DMS53 treated with DMSO at 0.1 percent for 48 hours (cell line): Measurements from ENCODE around the gene RUNX1.

ENCODE experiments used
- DNase-seq: peaks from one replicate; lab custom pipeline; 2025; ENCODE audit not compliant: unreplicated experiment; lab: John Stamatoyannopoulos, UW

Gene RUNX1

DNA sequence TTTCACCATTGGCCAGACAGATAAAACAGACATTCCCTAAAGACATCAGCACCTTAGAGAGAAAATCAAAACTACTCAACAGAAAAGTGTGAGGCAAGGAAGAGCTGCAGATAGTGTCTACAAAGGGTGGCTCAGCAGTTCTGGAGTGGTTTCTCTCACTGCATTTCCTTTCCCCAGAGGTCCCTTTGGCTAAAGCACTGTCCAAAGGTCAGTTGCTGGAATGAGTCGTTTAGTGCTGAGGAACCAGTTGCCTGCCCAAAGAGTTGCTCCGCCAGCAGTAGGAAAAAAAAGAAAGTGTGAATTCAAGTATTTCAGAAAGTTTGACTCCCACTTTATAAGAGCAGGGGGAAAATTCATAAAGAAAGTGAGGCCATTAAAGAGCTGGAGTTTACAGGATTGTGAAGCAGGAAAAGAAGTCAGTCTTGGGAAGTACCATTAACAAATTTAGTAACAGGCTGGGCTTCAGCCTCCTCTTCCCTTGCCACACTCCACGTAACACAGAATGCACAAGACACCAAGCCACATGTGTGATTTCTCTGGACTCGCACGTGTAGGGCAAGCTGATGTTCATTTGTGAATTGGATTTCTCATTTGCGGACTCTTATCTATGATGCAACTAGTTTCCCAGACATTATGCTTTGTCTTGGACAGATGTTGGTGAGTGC lies 122.2 kb downstream of the RUNX1 start:
- DNase-seq: peak; percentile 3

DNA sequence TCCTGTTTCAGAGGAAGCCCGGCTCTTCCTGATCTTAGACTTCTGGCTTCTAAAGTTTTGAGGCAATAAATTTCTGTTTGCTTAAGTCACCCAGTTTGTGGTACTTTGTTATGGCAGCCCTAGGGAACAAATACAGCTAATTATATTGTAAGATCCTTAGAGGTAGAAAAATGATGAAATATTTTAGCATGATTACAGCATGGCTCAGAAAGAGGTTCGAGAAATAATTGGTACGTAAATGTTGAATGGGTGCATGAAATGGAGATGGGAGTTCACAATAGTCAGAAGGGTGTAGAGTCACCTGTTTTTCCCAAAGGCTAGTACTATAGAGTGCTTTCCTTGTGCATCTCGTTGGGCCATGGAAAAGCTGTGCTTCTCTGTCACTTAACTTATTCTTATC lies 123.5 kb downstream of the RUNX1 start:
- DNase-seq: no peak

DNA sequence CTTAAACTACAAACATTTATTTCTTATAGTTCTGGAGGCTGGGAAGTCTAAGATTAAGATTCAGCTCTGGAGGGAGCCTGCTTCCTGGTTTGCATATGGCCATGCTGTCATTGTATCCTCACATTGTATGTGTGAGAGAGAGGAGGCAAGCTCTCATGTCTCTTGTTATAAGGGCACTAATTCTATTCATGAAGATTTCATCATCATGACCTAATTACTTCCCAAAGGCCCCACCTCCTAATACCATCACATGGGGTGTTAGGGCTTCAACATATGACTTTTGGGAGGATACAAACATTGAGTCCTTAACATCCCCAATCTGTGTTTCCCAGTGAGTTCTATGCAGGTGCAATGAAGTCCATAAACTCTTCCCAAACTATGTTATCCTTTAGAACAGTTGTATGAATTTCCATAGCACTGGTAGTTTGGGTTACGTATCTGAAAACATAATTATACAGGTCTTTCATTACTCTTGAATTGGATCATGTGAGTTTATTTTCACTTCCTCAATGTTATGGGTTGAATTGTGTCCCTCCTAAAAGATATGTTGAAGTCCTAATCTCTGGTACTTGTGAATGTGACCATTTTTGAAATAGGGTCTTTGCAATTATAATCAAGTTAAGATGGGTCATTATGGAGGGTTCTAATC lies 124.2 kb downstream of the RUNX1 start:
- no peak for DNase-seq

DNA sequence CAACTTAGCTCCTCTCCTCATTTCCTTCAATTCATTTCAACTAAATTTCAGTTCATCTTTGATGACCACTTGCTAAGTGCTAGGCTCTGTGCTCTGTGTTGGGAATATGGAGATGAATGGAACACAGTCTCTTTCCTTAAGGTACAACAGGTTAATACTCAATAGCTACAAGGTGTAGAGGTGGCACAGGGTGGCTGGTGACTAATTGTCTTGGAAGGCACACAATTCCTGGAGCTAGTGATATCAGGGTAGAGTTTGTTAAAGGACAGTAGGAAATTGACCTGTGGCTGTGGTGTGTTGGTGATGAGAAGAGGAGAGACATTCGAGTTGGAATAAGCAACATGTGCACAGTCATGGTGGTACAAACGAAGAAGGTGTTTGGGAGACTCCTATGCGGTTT lies 124.9 kb downstream of the RUNX1 start:
- DNase-seq: no peak

DNA sequence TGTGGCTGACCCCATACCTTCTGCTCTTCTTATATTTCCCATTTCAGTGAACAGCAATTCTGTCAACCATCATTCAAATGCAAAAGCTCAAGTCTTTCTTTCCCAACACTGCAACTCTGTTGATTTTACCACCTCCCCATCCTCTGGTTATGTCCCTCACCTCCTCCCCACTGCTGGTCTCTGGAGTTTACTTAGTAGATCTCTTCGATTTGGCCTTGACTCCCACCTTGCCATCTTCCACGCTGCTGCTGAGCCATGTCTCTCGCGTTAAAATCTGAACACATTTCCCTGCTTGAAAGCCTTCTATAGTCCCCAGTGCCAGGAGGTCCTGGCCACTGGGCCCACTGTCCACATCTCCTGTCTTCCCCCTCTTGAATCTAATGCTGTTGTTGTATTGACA lies 125.5 kb downstream of the RUNX1 start:
- DNase-seq: no peak

DNA sequence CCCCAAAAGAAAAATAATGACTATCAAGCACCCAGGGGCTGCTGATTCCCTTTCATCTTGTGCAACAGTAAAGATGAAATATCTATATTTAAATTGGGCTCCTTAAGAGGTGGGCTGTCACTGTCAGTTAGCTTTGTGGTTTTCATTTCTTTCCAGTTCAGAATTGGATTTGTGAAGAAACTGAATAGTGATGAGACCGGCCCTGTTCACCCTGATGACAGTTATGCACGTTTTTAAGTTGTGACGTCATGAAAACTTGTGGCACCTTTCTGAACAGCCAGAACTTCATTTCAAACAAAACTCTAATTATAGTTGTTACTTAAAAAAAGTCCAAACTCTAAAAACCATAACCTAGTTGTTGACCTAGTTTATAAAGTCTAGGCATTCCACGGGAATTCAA lies 125.9 kb downstream of the RUNX1 start:
- no peak for DNase-seq

DNA sequence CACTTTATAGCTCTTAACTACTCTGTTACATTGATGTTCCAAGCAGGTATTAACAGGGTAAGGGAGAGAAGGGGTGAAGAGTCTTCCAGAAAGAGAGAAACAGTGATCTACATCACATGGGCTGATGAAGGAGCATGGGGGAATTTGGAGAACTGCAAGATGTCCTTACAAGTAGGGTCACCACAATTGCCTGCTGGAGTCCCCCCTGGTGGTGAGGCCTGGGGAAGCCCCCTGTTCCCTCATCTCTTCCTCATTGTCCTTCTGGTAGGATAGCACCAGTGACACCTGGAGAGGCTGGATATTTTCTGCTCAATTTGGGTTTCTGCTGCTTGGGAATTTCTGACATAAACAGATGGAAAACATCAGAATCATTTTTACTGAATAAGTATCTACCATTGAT lies 126.6 kb downstream of the RUNX1 start:
- DNase-seq: no peak

DNA sequence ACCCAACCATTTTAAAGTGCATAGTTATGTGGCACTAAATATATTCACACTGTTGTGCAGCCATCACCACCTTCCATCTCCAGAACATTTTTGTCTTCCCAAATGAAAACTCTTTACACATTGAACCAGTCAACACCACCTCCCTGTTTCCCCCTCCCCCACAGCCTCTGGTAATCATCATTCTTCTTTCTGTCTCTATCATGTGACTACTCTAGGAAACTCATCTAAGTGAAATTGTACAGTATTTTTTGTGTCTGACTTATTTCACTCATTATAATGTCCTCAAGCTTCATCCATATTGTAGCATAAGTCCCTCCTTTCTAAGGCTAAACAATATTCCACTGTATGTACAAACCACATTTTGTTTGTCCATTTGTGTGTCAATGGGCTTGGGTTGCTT lies 128.0 kb downstream of the RUNX1 start:
- DNase-seq: no peak

DNA sequence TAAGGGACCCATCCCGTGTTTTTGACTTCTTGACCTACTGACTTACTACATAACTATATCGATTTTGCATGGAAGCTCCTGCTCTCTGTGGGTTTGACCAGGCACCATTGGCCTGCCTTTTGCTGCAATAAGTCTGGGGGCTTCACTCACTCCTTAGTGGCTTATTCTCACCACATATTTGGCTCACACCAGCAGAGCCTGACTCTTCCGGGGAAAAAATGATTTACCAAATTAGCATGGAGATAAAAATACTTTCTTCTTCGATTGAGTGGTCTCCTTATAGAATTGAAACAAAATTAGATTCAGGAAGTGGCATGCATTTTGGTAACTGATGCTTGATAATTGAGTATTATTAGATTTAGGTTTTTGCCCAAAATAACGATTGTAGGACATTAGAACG lies 129.7 kb downstream of the RUNX1 start:
- DNase-seq: no peak

DNA sequence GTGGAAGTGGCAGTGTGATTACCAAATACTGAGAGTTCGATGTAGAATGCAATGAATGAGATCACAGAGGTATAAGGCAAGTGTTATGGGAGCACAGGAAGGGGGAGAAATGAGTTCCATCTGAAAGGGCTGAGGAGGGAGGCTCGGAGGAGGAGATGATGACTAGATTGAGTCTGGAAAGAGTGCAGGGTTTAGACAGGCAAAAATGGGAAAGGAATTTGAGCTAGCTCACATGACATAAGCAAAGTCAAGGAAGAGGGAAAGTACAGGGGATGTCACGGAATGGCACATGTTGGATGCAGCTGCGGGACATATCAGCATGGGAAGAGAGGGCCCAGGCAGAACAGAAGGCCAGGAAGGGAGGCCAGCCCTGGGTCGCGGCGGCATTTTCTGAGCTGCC lies 132.7 kb downstream of the RUNX1 start:
- no peak for DNase-seq

DNA sequence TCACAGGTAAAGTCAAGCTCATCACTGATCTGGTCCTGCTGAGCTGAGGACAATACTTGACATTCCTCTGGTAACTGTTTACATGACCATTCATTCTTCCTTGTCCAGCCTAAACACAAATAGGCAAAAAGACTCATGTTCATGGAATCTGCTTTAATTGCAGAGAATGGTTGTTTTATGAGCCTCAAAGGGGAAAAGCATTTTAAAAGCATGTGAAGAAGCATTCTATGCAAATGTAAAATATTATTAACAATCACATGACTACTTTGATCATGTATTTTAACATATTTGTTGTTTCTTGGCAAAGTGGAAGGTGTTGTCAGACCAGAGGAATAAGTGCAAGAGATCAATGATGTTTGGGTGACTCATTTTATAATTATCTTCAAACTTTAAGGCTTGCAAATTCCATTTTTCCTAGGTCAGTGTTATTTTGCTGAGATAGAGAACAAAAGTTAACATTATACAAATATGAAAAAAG lies 133.7 kb downstream of the RUNX1 start:
- no peak for DNase-seq

DNA sequence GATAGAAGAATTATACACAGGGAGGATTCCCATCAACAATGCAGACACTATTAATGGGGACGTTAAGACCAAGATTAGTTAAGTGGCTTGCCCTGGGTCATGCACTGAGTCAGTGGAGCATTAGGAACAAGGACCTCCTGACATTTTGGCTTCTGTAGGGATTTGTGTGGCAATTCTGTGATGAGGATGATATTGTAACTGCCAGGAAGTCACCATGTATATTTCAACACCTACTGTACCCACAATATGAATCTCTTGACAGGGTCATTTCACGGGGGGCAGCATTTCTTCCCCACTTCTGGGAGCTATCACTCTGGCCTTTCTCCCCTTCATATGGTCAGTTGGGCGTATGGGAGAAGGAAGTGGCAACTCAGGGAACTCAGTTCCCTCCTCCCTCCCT lies 134.9 kb downstream of the RUNX1 start:
- no peak for DNase-seq

DNA sequence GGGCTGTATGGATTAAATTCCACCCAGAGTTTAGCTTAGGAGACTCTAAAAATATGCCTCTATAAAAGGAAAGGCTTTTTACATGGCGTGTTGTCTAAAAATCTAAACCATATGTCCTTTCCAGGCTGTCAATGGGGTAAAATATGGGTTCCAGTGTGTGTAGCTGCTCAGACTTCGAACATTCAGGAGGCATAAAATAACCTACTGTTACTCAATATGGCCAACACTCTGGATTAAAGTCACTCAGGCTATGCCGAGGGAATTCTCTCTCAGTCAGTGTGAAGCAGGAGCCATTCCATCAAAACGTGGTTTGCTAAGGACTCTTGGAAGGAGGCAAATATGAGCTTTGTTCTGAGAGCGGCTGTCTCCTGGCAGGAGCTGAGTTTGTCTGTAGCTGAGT lies 135.3 kb downstream of the RUNX1 start:
- no peak for DNase-seq

DNA sequence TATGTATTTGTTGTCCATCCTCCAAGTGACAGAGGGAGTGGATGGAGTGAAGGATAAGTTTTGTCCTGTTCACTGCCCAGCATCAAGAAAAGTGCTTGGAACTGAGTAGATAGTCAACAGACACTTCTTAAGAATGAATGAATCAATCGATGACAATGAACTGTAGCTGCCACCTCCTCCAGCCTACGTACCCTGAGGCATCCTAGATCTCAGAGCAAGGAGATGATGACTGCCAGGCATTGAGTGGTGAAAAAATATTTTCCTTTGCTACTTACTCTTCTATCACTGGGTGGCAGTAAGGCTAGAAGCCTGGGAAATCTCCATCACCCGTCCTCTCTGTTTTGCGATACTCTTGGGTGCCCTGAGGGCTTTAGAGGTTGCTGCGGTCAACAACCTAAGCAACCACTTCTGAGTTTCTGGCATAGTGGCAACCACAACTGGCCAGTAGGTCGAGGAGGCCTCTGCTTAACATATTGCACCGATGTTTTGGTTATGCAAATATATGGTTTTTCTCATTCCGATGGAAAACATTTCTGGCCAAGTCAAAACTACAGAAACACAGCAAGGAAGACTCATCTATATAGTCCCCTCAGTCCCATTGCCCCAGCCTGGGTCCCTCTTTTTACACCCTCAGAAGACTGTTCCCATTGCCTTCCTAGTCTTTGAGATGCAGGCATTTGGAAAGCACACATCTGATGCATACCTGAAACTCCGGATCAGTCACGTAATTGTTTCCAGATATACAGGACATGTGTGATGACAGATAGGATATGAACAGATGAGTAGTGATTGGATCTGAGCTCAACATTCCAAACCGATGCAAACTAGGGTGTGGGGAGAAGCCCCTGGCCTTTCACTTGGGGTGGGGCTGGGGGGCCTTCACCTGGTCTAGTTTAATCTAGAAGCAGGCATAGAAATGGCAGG lies 136.8 kb downstream of the RUNX1 start:
- DNase-seq: no peak

DNA sequence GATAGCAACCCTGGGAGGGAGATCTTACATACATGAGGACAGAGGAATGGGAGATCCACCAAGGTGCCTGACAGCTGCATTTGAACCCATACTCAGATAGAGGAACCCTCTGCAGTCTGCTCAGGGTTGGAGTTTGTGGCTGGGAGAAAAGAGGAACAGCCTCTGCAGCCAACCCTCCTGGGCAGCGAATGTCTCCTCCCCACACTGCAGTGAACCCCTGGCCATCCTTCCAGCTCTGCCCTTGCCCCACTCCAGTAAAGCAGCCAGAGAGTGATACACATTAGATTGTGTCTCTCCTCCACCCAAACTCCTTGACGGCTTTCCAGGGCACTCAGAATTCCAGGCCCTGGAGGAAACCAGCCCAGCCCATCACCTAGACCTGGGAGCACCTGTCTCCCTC lies 137.7 kb downstream of the RUNX1 start:
- no peak for DNase-seq

DNA sequence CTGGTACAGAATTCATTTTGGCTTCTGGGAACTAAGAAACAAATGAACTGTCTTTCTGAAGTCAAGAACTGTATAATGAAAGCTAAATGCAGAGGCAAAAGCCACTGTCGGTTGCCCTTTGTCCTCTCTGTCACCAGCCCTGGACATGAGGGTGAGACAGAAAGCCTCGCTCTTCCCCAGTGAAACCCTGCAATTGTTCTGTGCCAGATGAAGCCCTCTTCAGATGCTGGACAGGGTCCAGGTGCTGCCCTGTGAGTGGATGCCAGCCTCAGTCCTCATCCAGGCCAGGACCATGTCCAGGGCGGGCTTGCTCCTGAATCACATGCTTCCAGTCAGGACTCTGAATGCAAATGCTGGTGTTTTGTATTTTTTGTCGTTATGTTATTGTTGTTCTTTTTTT lies 138.7 kb downstream of the RUNX1 start:
- DNase-seq: no peak

DNA sequence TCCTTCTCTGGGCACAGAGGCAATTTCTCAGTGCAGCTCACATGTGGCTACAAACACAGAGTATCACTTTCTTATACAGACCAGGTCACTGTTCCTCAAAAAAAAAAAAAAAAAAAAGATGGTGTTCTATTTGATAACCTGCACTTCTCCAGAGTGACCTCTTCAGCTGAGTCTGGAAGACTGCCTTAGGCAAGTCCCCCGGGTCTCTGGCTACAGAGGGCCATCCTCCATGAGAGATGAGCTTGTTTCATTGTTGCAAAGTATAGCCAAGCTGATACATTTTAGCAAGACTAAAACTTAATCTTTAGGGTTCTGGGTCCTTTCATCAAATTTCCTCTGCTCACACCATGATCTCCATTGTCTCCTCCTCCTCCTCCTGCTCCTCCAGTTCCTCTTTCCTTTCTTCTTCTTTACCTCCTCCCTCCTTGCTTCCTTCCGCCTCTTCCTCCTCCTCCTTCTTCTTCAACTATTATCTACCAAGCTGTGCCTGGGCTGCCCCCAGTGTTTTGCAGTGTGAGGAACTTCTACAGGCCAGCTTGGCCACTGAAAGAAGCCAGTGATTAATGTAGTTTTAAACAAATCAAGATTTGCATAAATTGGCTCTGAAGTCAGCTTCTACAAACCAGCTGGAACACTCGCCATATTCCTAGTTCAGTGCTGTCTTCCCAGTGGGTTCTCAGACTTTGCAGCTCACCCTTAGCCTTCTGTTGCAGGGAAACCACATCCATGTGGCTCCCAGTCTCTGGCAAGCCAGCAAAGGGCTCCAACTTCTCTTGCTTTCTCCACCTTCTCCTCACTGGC lies 139.4 kb downstream of the RUNX1 start:
- DNase-seq: no peak

DNA sequence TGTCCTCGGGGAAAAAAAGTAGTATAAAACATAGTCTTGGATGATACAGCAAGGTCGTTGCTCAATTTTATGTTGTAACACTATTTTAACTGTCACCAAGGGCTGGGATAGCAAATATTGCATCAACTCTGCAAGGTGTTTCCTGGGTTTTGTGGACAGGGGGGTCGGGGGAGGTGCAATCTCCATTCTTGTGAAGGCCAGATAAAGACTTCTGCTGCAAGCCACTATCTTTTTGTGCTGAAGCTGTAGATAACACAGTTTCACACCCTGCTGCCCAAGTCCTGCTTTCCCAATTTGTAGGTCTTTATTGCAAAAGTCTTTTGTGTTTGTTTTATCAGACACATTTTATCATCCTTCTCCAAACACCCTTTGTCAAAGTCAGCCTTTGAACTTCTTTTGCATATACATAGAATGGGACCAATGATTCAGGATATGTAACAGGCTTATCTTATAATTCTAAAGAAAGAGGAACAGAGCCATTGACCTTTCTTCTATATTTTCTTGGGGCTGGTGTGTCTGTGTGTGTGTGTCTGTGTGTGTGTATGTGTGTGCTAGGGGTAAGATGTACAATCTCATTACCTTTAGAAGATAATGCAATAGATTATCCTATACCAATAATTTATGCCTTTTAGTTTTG lies 140.6 kb downstream of the RUNX1 start:
- no peak for DNase-seq

DNA sequence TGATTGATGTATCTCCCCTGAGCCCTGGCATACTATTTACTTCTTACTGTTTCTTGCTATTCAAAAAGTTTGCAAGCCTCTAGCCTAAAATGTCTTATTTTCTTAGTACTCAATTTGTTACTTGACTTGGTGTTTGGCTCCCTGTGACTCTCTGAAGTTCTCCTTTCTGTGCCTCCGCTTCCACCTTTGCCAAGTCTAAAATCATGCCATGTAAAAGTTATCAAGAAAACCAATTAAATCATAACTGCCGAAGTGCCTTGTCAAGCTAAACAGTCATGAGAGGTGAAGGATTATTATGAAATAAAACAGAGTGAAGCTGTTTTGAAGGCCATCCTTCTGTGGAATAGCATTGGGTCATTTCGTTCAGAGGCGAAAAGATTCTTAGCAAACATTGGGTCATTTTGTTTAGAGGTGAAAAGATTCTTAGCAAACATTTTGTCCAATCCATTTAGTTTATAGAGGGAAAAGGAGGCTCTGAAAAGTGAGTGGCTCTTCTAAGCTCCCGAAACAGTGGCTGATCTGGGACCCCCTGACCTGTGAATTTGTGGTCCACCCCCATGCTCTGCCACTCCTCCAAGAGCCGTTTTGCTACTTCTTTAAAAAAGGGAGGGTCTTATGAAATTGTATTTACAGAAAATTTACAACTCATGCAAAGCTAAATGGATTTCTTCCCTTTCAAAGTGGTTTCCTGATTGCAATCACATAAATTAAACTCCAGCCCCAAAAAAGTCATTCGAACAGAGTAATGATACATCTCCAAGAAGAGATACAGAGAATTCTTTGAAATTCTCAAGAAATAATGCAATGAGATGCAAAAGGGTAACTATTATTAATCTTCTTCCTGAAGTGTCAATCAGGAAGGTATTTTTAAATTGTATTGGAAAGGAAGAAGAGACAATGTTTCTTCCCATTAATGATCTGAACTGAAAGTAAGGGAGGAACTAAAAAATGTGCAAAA lies 141.4 kb downstream of the RUNX1 start:
- DNase-seq: no peak

DNA sequence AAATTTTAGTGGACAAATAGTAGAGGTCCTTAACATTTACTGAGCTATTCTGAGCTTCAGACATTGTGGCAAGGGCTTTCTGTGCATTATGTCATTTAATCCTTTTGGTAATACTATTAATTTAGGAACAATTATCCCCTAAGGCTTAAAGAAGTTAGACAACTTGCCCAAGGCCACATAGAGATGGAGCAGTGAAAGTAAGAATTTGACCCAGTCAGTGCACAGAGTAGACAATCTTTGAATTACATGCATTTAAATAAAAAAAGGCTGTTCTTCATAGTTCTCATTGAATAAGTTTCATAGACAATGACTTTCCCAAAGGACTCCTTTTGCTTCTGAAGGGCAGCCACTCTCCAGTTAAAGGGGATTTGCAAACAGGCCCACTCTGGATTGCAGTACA lies 142.7 kb downstream of the RUNX1 start:
- DNase-seq: no peak
